Measurements from ENCODE around the gene RALGPS1. TPM values are rescaled to one million over a fixed set of nuclear protein-coding genes. Genes with fewer than 3 reads are reported as not detected.

RALGPS1 gene
- total RNA-seq, 1 experiment from 2014 or later: 18.6 TPM

DNA sequence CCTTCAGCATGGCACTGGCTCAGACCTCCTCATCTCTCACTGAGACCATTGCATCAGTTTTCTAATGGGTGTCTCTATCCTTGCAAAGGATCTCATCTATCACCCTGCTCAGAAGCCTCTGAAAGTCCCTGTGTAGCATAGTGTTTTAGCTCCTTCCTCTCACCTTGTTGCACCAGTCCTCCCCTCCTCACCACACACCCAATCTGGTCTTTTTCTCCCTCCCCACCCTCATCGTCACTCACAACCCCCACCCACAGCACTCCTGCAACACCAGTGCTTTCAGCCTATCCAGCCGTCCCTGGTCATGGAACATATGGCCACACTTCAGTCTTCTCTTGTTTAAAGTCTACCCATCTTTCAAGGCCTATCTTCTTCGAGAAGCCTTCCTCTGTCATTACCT lies 133.4 kb downstream of the RALGPS1 start:
- WGBS (ENCODE audit: extremely low coverage, insufficient read length, low lambda C conversion rate): 100% methylated on average over 1 of the region's 3 CpGs
- H3K23me2 ChIP-seq (ENCODE audit: insufficient read length, low read depth, low read length, poor library complexity, severe bottlenecking): no peaks in the 10 kb centered on the region
- H3K9me3 Mint-ChIP-seq: no peaks in the 10 kb centered on the region
- no peak overlapping the region for H3K4me2 ChIP-seq (ENCODE audit: insufficient read depth, insufficient read length, low read length)
- H3K9ac ChIP-seq (ENCODE audit: extremely low read depth, insufficient read length, low read length): no peak overlapping the region
- no peak overlapping the region for H2AFZ ChIP-seq (ENCODE audit: low read length)
- TF ChIP-seq, protein P1, sequence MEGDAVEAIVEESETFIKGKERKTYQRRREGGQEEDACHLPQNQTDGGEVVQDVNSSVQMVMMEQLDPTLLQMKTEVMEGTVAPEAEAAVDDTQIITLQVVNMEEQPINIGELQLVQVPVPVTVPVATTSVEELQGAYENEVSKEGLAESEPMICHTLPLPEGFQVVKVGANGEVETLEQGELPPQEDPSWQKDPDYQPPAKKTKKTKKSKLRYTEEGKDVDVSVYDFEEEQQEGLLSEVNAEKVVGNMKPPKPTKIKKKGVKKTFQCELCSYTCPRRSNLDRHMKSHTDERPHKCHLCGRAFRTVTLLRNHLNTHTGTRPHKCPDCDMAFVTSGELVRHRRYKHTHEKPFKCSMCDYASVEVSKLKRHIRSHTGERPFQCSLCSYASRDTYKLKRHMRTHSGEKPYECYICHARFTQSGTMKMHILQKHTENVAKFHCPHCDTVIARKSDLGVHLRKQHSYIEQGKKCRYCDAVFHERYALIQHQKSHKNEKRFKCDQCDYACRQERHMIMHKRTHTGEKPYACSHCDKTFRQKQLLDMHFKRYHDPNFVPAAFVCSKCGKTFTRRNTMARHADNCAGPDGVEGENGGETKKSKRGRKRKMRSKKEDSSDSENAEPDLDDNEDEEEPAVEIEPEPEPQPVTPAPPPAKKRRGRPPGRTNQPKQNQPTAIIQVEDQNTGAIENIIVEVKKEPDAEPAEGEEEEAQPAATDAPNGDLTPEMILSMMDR (conservative IDR thresholded peaks at IDR 0.05): no peak
- no peaks in the 10 kb centered on the region for H4K20me1 ChIP-seq (ENCODE audit: control insufficient read depth, insufficient read depth, insufficient read length)
- no peak overlapping the region for H2AK5ac ChIP-seq (ENCODE audit: insufficient read length, low read length)
- H4K5ac ChIP-seq (ENCODE audit: insufficient read length, low read depth, low read length): no peak overlapping the region
- H3K23ac ChIP-seq (ENCODE audit: insufficient read length, low read depth, low read length): no peak overlapping the region
- no peak overlapping the region for H2BK12ac ChIP-seq (ENCODE audit: insufficient read length, low read depth, low read length)
- no peak overlapping the region for H4K8ac ChIP-seq (replicated peaks; ENCODE audit: insufficient read length, low read depth, low read length)
- H3T11ph ChIP-seq (ENCODE audit: low read length): no peak overlapping the region
- H3K4me3 Mint-ChIP-seq: no peak overlapping the region
- H3K4me1 ChIP-seq (ENCODE audit: insufficient read depth, low read length): no peaks in the 10 kb centered on the region
- no peak overlapping the region for H2BK5ac ChIP-seq (ENCODE audit: insufficient read length, low read length)
- peaks cover 2% of the 10 kb centered on the region; the same call in 1 of the 2 replicates for H3K79me2 ChIP-seq (ENCODE audit: insufficient read depth, low read length)
- H3K27ac Mint-ChIP-seq: no peak overlapping the region
- no peaks in the 10 kb centered on the region for H3K27me3 ChIP-seq (ENCODE audit: insufficient read depth, low read length)
- no peaks in the 10 kb centered on the region for H3K9me3 ChIP-seq (ENCODE audit: control insufficient read depth, low read depth, low read length)
- H3K18ac ChIP-seq (ENCODE audit: insufficient read length, low read depth, low read length): no peak overlapping the region
- no peak overlapping the region for H3K56ac ChIP-seq (ENCODE audit: insufficient read length, low read depth, low read length)
- H3K4me1 Mint-ChIP-seq: no peaks in the 10 kb centered on the region; a peak in 1 of 4 replicates
- no peak overlapping the region for H3K27ac ChIP-seq (ENCODE audit: insufficient read length, low read depth, low read length)
- H2BK20ac ChIP-seq (ENCODE audit: low read depth, low read length, poor library complexity, severe bottlenecking): no peak overlapping the region
- DNase-seq: no peak
- no peak overlapping the region for H2BK15ac ChIP-seq (ENCODE audit: low read depth, low read length)
- 0 out of 7 replicates have a peak, but pooled peaks cover 0 to 5% (median 0%) of the 10 kb centered on the region in 3 experiments for H3K36me3 Mint-ChIP-seq (ENCODE audit: insufficient read depth in 1 of 3, low read depth in 3 of 3)
- no peaks in the 10 kb centered on the region for H3K79me1 ChIP-seq (ENCODE audit: insufficient read depth, low read depth, low read length, poor library complexity, severe bottlenecking)
- no peak overlapping the region for H3K4ac ChIP-seq (ENCODE audit: low read depth, low read length)
- no peak overlapping the region for H4K91ac ChIP-seq (ENCODE audit: insufficient read length, low read depth, low read length)
- H3K14ac ChIP-seq (ENCODE audit: insufficient read depth, low read length): no peak overlapping the region
- no peak overlapping the region for H2BK120ac ChIP-seq (ENCODE audit: low read depth, low read length, poor library complexity, severe bottlenecking)
- no peaks in the 10 kb centered on the region; the same call in 1 of the 2 replicates for H3K27me3 Mint-ChIP-seq (ENCODE audit: low read depth)

Measured in H9 (cell line).